ENCODE data around the gene GABRB2.
"Not testable (repeated sequence)": the region's sequence is repeated elsewhere in the genome, so short reads cannot be mapped to it uniquely, and the experiment has no call there.

GABRB2 gene

DNA sequence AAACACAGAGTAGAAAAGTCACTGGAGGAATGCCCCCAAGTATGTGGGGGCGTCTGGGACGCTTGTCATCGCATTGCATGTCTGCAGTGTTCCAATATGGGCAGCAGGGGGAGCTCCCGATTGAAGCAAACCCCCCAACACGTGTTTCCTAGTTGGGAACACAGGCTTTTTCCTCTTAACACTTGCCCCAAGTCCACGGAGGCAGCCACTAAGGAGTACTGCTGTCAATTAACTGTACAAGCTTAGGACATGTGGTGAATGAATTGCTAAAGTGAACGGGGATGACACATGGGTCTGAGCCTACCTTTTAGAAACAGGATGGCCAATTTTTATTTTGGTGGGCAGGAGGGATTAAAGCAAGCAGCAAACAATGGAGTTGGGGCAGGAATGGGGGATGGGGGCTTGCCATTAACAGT lies 2.2 kb downstream of the GABRB2 start:
- DNase-seq (ENCODE audit: low read depth), result peak; percentile 3
- TF ChIP-seq, protein P1, sequence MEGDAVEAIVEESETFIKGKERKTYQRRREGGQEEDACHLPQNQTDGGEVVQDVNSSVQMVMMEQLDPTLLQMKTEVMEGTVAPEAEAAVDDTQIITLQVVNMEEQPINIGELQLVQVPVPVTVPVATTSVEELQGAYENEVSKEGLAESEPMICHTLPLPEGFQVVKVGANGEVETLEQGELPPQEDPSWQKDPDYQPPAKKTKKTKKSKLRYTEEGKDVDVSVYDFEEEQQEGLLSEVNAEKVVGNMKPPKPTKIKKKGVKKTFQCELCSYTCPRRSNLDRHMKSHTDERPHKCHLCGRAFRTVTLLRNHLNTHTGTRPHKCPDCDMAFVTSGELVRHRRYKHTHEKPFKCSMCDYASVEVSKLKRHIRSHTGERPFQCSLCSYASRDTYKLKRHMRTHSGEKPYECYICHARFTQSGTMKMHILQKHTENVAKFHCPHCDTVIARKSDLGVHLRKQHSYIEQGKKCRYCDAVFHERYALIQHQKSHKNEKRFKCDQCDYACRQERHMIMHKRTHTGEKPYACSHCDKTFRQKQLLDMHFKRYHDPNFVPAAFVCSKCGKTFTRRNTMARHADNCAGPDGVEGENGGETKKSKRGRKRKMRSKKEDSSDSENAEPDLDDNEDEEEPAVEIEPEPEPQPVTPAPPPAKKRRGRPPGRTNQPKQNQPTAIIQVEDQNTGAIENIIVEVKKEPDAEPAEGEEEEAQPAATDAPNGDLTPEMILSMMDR (IDR thresholded peaks at IDR 0.05; ENCODE audit: control insufficient read depth, insufficient read depth, low read depth, low read length, missing control alignments), result peak; percentile 77
- H3K4me3 ChIP-seq (ENCODE audit: control insufficient read depth, low read depth, low read length), result no peak overlapping the region

- TF ChIP-seq, protein P1 (IDR thresholded peaks at IDR 0.05; ENCODE audit: control insufficient read depth, insufficient read depth, low read depth, low read length, missing control alignments), result no peak
- no peak for DNase-seq (ENCODE audit: low read depth)
- no peak overlapping the region for H3K4me3 ChIP-seq (ENCODE audit: control insufficient read depth, low read depth, low read length)
Measured at GRCh38 chr5:161539016-161539415, 7.5 kb downstream of the GABRB2 start.

GRCh38 chr5:161535762-161536161 lies 10.8 kb downstream of the GABRB2 start:
- no peak for DNase-seq (ENCODE audit: low read depth)
- TF ChIP-seq, protein P1 (IDR thresholded peaks at IDR 0.05; ENCODE audit: control insufficient read depth, insufficient read depth, low read depth, low read length, missing control alignments), result no peak
- H3K4me3 ChIP-seq (ENCODE audit: control insufficient read depth, low read depth, low read length), result no peak overlapping the region

GRCh38 chr5:161530700-161531099 lies 15.8 kb downstream of the GABRB2 start:
- TF ChIP-seq, protein P1 (IDR thresholded peaks at IDR 0.05; ENCODE audit: control insufficient read depth, insufficient read depth, low read depth, low read length, missing control alignments), result no peak
- H3K4me3 ChIP-seq (ENCODE audit: control insufficient read depth, low read depth, low read length), result no peak overlapping the region
- no peak for DNase-seq (ENCODE audit: low read depth)

DNA sequence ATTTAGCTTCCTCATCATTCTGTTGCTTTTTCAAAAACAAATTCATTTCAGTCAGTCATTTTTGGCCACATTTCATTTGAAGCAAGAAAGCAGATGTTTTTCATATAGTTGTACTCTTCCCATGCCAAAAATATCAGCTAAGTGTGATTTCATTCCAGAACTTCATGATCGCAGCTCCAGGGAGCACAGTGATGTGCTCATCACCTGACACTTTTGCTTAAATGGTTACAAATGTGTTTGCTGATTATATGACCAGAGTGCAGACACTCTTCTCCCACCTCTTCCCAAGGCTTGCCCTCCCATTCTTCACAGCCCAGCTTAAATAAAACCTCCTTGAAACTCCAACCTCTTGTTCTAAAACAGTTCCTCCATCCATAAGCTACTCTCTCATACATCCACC lies 32.6 kb downstream of the GABRB2 start:
- no peak overlapping the region for H3K4me3 ChIP-seq (ENCODE audit: control insufficient read depth, low read depth, low read length)
- DNase-seq (ENCODE audit: low read depth), result no peak
- TF ChIP-seq, protein P1 (IDR thresholded peaks at IDR 0.05; ENCODE audit: control insufficient read depth, insufficient read depth, low read depth, low read length, missing control alignments), result no peak

DNA sequence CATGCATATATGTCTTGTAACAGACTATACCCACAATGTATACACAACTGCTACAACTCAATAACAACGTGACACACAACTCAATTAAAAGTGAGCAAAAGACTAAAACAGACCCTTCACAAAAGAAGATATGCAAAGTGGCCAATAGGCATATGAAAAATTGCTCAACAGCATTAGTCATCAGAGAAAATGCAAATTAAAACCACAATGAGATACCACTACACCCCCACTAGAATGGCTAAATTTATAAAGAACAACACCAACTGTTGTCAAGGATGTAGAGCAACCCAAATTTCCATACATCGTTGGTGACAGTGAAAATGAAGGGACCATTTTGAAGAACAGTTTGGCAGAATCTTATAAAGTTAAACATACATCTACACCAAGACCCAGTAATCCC lies 38.9 kb downstream of the GABRB2 start:
- no peak overlapping the region for H3K4me3 ChIP-seq (ENCODE audit: control insufficient read depth, low read depth, low read length)
- DNase-seq (ENCODE audit: low read depth), result no peak
- TF ChIP-seq, protein P1 (IDR thresholded peaks at IDR 0.05; ENCODE audit: control insufficient read depth, insufficient read depth, low read depth, low read length, missing control alignments), result no peak

DNA sequence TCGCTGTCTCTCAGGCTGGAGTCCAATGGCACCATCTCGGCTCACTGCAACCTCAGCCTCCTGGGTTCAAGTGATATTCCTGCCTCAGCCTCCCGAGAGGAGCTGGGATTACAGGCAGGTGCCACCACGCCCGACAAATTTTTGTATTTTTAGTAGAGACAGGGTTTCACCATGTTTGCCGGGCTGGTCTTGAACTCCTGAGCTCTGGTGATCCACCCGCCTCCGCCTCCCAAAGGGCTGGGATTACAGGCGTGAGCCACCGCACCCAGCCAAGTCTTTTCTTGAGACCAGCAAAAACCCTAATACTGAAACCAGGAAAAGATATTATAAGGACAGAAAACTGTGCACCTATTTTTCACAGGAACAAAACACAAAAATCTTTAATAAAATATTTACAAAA lies 41.4 kb downstream of the GABRB2 start:
- not testable (repeated sequence) for H3K4me3 ChIP-seq (ENCODE audit: control insufficient read depth, low read depth, low read length); DNase-seq (ENCODE audit: low read depth)
